Omental fat pad (tissue), 4 donors: ENCODE data around the gene OR2H2. TPM values are rescaled to one million over a fixed set of nuclear protein-coding genes. Genes with fewer than 3 reads are reported as not detected.

Experiments
- ATAC-seq: fragments of 150-250 bp; one replicate; pipeline ENCODE4 v1.9.1; 2016; ENCODE audit warnings: mild to moderate bottlenecking, moderate library complexity; ENCODE audit not compliant: low FRiP score
- DNase-seq: peaks from one replicate; pipeline ENCODE4 v3.0.0-alpha.2; 2019; ENCODE audit warnings: low spot score
- total RNA-seq, 4 donors: library from RNA; depleted of rRNA; stranded (reverse); fragments of >200 nt; gene quantifications; one replicate each; pipeline ENCODE4 v1.1.0, GENCODE V29; 2016
- TF ChIP-seq, protein P1 (sequence below), 3 donors: fragments of 450-650 bp; IDR thresholded peaks; one replicate each; pipeline ENCODE4 v1.5.1; 2016 to 2017; ENCODE audit warnings: antibody characterized with exemption in 3 of 3, mild to moderate bottlenecking in 3 of 3, moderate library complexity in 2 of 3

OR2H2 gene
- total RNA-seq, result not detected

DNA sequence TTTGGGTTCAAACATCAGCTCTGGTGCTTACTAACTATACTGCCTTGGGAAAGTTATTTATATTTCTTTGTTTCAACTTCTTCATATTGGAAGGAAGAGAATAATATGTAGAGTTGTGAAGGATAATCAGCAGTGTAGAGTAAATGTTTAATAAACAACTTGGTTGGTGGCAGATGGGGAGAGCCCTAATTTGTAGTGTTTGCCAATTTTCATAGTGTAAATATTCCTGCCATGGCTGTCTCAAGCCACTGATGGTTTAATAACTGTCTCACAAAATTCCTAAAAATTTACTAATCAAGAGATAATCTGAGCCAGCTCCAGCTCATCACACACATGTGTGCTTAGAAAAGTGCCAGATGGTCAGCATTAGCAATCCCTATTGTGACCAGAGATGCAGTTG is at the start of gene OR2H2:
Gene OR2H2 (plus strand): TSS at position 301 of the 400 bp plus-strand sequence. CDS start 2,824 bp downstream, outside the sequence.
- ATAC-seq (no peak), DNase-seq (no peak)
- TF ChIP-seq, protein P1, sequence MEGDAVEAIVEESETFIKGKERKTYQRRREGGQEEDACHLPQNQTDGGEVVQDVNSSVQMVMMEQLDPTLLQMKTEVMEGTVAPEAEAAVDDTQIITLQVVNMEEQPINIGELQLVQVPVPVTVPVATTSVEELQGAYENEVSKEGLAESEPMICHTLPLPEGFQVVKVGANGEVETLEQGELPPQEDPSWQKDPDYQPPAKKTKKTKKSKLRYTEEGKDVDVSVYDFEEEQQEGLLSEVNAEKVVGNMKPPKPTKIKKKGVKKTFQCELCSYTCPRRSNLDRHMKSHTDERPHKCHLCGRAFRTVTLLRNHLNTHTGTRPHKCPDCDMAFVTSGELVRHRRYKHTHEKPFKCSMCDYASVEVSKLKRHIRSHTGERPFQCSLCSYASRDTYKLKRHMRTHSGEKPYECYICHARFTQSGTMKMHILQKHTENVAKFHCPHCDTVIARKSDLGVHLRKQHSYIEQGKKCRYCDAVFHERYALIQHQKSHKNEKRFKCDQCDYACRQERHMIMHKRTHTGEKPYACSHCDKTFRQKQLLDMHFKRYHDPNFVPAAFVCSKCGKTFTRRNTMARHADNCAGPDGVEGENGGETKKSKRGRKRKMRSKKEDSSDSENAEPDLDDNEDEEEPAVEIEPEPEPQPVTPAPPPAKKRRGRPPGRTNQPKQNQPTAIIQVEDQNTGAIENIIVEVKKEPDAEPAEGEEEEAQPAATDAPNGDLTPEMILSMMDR (IDR thresholded peaks at IDR 0.05), result no peak

- DNase-seq, result no peak
- TF ChIP-seq, protein P1 (IDR thresholded peaks at IDR 0.05), result no peak
- no peak for ATAC-seq
Measured at GRCh38 chr6:29537714-29538403, 47.1 kb upstream of the OR2H2 start.

DNA sequence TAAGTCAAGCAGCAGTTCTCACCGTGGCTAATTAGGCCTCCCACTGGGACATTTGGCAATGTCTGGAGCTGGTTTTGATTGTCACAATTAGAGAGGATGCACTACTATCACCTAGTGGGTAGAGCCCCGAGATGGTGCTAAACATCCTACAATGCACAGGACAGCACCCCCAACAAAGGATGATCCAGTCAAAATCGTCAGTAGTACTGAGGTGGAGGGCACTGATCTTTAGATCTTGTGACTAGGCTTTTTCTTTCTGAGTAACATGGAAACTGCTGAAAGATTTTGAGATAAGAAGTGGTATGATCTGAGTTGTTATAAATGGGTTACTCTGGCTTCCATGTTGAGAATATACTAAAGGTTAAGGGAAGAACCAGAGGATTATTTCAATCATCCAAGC is 37.3 kb upstream of the OR2H2 start:
- ATAC-seq (no peak), DNase-seq (no peak)
- TF ChIP-seq, protein P1 (IDR thresholded peaks at IDR 0.05), result no peak

DNA sequence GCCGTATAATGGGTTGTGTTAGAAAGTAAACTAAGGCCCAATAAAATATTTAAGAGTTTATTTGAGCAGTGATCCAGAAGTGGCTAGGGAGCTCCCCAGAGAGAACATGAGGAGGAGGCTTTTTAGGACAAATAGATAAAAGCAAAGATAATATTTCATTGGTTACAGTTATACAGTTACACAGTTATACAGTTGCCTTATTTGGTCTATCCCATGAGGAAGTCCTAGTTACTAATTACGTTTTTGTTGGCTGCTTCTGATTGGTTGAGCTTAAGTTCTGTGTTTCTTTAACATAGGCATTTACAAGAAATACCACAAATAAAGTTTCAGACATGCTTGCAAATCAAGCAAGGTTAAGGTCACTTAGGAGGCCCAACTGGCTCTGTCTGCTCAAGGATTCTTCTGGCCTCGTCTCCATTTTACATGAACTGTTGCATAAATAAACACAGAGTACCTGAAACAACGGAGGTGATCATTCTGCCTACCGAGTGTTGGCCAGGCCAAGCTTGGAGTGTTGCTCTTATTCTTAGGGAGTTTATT is 32.3 kb upstream of the OR2H2 start:
- no peak for DNase-seq
- TF ChIP-seq, protein P1 (IDR thresholded peaks at IDR 0.05), result no peak
- ATAC-seq, result peak; percentile 60

GRCh38 chr6:29553268-29554057 is 31.5 kb upstream of the OR2H2 start:
- DNase-seq (peak; percentile 31), ATAC-seq (peak; percentile 84)
- TF ChIP-seq, protein P1 (IDR thresholded peaks at IDR 0.05), result no peak

GRCh38 chr6:29554764-29555163 is 30.2 kb upstream of the OR2H2 start:
- TF ChIP-seq, protein P1 (IDR thresholded peaks at IDR 0.05), result no peak
- no peak for DNase-seq
- ATAC-seq, result no peak
